ENCODE results near the gene S1PR5.

Gene S1PR5

GRCh38 chr19:10513223-10513622, 4.0 kb downstream of the S1PR5 start:
- no peak for DNase-seq

GRCh38 chr19:10510301-10510802, 6.9 kb downstream of the S1PR5 start:
- no peak for DNase-seq

GRCh38 chr19:10508707-10509106, 8.5 kb downstream of the S1PR5 start:
- DNase-seq = no peak

GRCh38 chr19:10508036-10508435, 9.2 kb downstream of the S1PR5 start:
- no peak for DNase-seq

- DNase-seq = no peak
These were observed 11.5 kb downstream of the S1PR5 start for GRCh38 chr19:10505583-10506229.

GRCh38 chr19:10503002-10503789, 14.1 kb downstream of the S1PR5 start, which contains the start of gene KEAP1:
TSS of gene KEAP1 (minus strand) at chr19:10503356. CDS start at chr19:10500033, 3,323 bp downstream.
- peak in 1 of 2 experiments; percentile 62 for DNase-seq

- peak; percentile 91 to 93 for DNase-seq
These were observed 14.7 kb downstream of the S1PR5 start for GRCh38 chr19:10502524-10503001.

GRCh38 chr19:10501971-10502523, 15.2 kb downstream of the S1PR5 start:
- peak; percentile 84 to 85 for DNase-seq

- DNase-seq = no peak
These were observed 17.0 kb downstream of the S1PR5 start for GRCh38 chr19:10500247-10500592.

GRCh38 chr19:10499550-10500246, 17.5 kb downstream of the S1PR5 start:
- DNase-seq = no peak

GRCh38 chr19:10497371-10497770, 19.9 kb downstream of the S1PR5 start:
- DNase-seq = no peak

- no peak for DNase-seq
These were observed 25.7 kb downstream of the S1PR5 start for GRCh38 chr19:10491472-10492047.

- no peak for DNase-seq
These were observed 30.7 kb downstream of the S1PR5 start for GRCh38 chr19:10486551-10486950.

- DNase-seq = peak; percentile 41 to 49
These were observed 38.3 kb downstream of the S1PR5 start for GRCh38 chr19:10478903-10479384.

GRCh38 chr19:10478476-10478875, 38.8 kb downstream of the S1PR5 start:
- DNase-seq = no peak

- DNase-seq = no peak
These were observed 42.2 kb downstream of the S1PR5 start for GRCh38 chr19:10474962-10475451.

GRCh38 chr19:10473192-10473591, 44.1 kb downstream of the S1PR5 start:
- no peak for DNase-seq

- DNase-seq = peak; percentile 5 to 54
These were observed 45.3 kb downstream of the S1PR5 start for GRCh38 chr19:10471909-10472308.

GRCh38 chr19:10468133-10468532, 49.1 kb downstream of the S1PR5 start:
- no peak for DNase-seq

GRCh38 chr19:10467104-10467706, 50.0 kb downstream of the S1PR5 start:
- no peak for DNase-seq

GRCh38 chr19:10464456-10464855, 52.8 kb downstream of the S1PR5 start:
- DNase-seq = no peak

All from NCI-H2081 (cell line).